Mesendoderm (in vitro differentiated cells): ENCODE measurements around the gene TSBP1. TPM values are rescaled to one million over a fixed set of nuclear protein-coding genes. Genes with fewer than 3 reads are reported as not detected.

Source experiments
- DNase-seq: peaks from one replicate; pipeline ENCODE4 v3.0.0; 2013
- H2AK5ac ChIP-seq: 2 replicates; pipeline ENCODE4 v1.6.1; 2013; ENCODE audit warnings: low read length, inconsistent platforms
- H2BK120ac ChIP-seq: 2 replicates; pipeline ENCODE4 v1.6.1; 2013; ENCODE audit warnings: low read depth, mild to moderate bottlenecking, low read length, moderate library complexity, mixed read lengths
- H2BK15ac ChIP-seq: replicated peaks from 2 replicates; pipeline ENCODE4 v1.6.1; 2013; ENCODE audit warnings: low read depth, mild to moderate bottlenecking, moderate library complexity
- H2BK5ac ChIP-seq: 2 replicates; pipeline ENCODE4 v1.6.1; 2013; ENCODE audit warnings: low read length, inconsistent platforms
- H3K18ac ChIP-seq: 2 replicates; pipeline ENCODE4 v1.6.1; 2013; ENCODE audit warnings: mild to moderate bottlenecking, low read length, mixed read lengths
- H3K23ac ChIP-seq: one replicate; pipeline ENCODE4 v1.6.1; 2013; ENCODE audit warnings: low read length
- H3K27ac ChIP-seq: 2 replicates; pipeline ENCODE4 v1.5.1; 2013; ENCODE audit warnings: low read depth, mild to moderate bottlenecking, inconsistent platforms, low read length, moderate library complexity
- H3K27me3 ChIP-seq: 2 replicates; pipeline ENCODE4 v1.6.1; 2013; ENCODE audit warnings: low read length, control low read depth, mild to moderate bottlenecking, inconsistent platforms; ENCODE audit not compliant: insufficient read depth, poor library complexity
- H3K36me3 ChIP-seq: 2 replicates; pipeline ENCODE4 v1.6.1; 2013; ENCODE audit warnings: low read length, inconsistent platforms; ENCODE audit not compliant: control insufficient read depth, insufficient read depth
- H3K4ac ChIP-seq: one replicate; pipeline ENCODE4 v1.6.1; 2013; ENCODE audit warnings: low read depth, mild to moderate bottlenecking, low read length, moderate library complexity
- H3K4me1 ChIP-seq: 2 replicates; pipeline ENCODE4 v1.6.1; 2013; ENCODE audit warnings: low read depth, low read length, inconsistent platforms; ENCODE audit not compliant: control insufficient read depth
- H3K4me2 ChIP-seq: 2 replicates; pipeline ENCODE4 v1.6.1; 2013; ENCODE audit warnings: low read length
- H3K4me3 ChIP-seq: 2 replicates; pipeline ENCODE4 v1.5.1; 2013; ENCODE audit warnings: mild to moderate bottlenecking, low read length
- H3K56ac ChIP-seq: one replicate; pipeline ENCODE4 v1.6.1; 2013; ENCODE audit warnings: low read length
- H3K79me1 ChIP-seq: 2 replicates; pipeline ENCODE4 v1.6.1; 2013; ENCODE audit warnings: low read length, inconsistent platforms
- H3K79me2 ChIP-seq: 2 replicates; pipeline ENCODE4 v1.6.1; 2013; ENCODE audit warnings: mild to moderate bottlenecking, low read length; ENCODE audit not compliant: control insufficient read depth, insufficient read depth
- H3K9ac ChIP-seq: 2 replicates; pipeline ENCODE4 v1.6.1; 2013; ENCODE audit warnings: low read length, inconsistent platforms
- H4K5ac ChIP-seq: one replicate; pipeline ENCODE4 v1.6.1; 2013; ENCODE audit warnings: low read length
- H4K8ac ChIP-seq: one replicate; pipeline ENCODE4 v1.6.1; 2013; ENCODE audit warnings: low read depth, mild to moderate bottlenecking, control low read depth, low read length, moderate library complexity
- WGBS: extraction: QIAGEN DNeasy Blood & Tissue Kit; methylation state at CpG from one replicate; pipeline ENCODE4 v1.1.7; 2013; ENCODE audit warnings: low lambda C conversion rate, missing lambda C conversion rate; ENCODE audit not compliant: insufficient coverage; ENCODE audit errors: extremely low coverage; 5-methylcytosine and 5-hydroxymethylcytosine counted together
- polyA plus RNA-seq, 2 experiments: library from polyadenylated mRNA; stranded (reverse); fragments of 200-250 nt; gene quantifications; one replicate each; pipeline ENCODE4 v1.2.3, GENCODE V29; 2013

Gene TSBP1, protein sequence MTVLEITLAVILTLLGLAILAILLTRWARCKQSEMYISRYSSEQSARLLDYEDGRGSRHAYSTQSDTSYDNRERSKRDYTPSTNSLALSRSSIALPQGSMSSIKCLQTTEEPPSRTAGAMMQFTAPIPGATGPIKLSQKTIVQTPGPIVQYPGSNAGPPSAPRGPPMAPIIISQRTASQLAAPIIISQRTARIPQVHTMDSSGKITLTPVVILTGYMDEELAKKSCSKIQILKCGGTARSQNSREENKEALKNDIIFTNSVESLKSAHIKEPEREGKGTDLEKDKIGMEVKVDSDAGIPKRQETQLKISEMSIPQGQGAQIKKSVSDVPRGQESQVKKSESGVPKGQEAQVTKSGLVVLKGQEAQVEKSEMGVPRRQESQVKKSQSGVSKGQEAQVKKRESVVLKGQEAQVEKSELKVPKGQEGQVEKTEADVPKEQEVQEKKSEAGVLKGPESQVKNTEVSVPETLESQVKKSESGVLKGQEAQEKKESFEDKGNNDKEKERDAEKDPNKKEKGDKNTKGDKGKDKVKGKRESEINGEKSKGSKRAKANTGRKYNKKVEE
- polyA plus RNA-seq (2013, experiment 1 of 2), result not detected
- not detected for polyA plus RNA-seq (2013, experiment 2 of 2)

DNA sequence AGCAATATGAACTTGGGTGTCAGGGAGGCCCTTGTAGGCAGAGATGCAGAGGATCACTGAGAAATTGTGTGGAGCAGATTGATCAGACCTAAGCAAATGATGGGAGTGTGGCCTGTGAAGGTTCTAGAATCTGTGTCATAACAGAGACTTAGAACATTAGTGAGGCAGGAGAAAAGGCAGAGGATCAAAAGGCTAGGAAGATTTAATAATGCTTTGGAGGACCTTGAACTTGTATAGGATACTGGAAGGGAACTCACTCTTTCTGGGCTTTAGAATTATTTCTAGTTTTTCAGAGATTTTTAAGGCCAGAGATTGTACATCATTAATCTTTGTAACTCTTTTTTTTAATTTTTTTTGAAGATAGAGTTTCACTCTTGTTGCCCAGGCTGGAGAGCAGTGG, at the start of gene TSBP1:
Gene TSBP1 (minus strand): TSS at position 101 of the 400 bp plus-strand sequence. CDS start 197 bp downstream, outside the sequence.
- no peak for DNase-seq
- H2BK120ac ChIP-seq, result no peak within 1 kb of the TSS

DNA sequence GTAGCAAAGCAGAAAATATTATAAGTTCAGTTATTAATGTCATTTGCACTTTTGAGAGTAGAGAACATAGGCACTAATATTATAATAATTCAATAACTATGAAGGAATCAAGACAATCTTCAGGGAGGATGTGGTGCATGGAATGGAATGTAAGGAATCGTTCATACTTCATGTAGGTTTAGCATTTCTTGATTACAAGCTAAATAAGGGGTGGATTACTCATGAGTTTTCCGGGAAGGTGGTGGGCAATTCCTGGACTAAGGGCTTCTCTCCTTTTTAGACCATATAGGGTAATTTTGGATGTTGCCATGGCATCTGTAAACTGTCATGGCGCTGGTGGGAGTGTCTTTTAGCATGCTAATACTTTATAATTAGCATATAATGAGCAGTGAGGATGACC, 44.3 kb upstream of the TSBP1 start:
- Histone ChIP-seq H2BK120ac (no peak overlapping the region), H2AK5ac (no peak overlapping the region), H3K18ac (no peak overlapping the region), H2BK5ac (no peak overlapping the region), H3K4ac (no peak overlapping the region), H4K5ac (no peak overlapping the region), H3K56ac (no peak overlapping the region), H3K36me3 (no peaks in the 10 kb centered on the region), H3K27me3 (no peaks in the 10 kb centered on the region), H3K4me1 (no peaks in the 10 kb centered on the region), H3K4me3 (no peak overlapping the region), H3K4me2 (no peak overlapping the region), H3K27ac (no peak overlapping the region), H3K9ac (no peak overlapping the region), H2BK15ac (no peak overlapping the region), H3K23ac (no peak overlapping the region), H3K79me1 (no peaks in the 10 kb centered on the region), H4K8ac (no peak overlapping the region), H3K79me2 (no peaks in the 10 kb centered on the region)
- no CpG with 5 or more reads among the region's 3 CpGs for WGBS
- no peak for DNase-seq

More for the DNA sequence above, at the start of gene TSBP1:
- Histone ChIP-seq H3K9ac (no peak within 1 kb of the TSS), H3K27ac (no peak within 1 kb of the TSS), H4K8ac (no peak within 1 kb of the TSS), H3K36me3 (no peaks in the 10 kb centered on the region), H3K27me3 (no peaks in the 10 kb centered on the region), H3K4me3 (no peak within 1 kb of the TSS), H3K23ac (no peak within 1 kb of the TSS), H3K4me2 (no peak within 1 kb of the TSS), H3K56ac (no peak within 1 kb of the TSS), H2BK15ac (no peak within 1 kb of the TSS), H2BK5ac (no peak within 1 kb of the TSS), H3K79me2 (no peaks in the 10 kb centered on the region), H3K4me1 (no peaks in the 10 kb centered on the region), H3K18ac (no peak within 1 kb of the TSS), H3K4ac (no peak within 1 kb of the TSS), H4K5ac (no peak within 1 kb of the TSS), H2AK5ac (no peak within 1 kb of the TSS), H3K79me1 (no peaks in the 10 kb centered on the region)

DNA sequence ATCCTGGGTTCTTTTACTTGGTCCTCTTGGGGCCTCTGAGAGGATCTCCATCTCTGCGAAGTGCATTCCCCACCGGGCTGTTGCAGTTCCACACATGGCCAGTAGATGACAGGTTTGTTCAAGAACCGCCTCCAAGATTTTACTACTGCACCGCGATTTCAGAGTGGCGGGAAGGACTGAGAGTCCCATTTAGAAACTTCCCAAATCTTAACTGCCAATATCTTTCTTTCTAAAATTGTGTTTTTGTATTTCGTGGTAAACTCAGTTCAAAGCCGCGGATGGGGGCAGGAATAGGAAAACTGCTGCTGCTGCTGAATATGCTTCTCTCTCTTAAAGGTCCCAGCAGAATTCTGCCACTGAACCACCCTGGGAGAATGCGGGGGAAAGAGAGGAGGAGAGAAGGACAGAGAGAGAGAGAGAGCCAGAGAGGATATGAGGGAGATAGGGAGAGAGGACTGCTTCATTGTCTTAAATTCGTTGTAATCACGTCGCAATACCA, 43.9 kb upstream of the TSBP1 start:
- no peak overlapping the region for H2BK15ac ChIP-seq
- H3K23ac ChIP-seq, result no peak overlapping the region
- no peaks in the 10 kb centered on the region for H3K36me3 ChIP-seq
- H3K27ac ChIP-seq, result no peak overlapping the region
- DNase-seq, result peak; percentile 85
- peak overlapping the region; percentile 36 for H3K9ac ChIP-seq
- no peaks in the 10 kb centered on the region for H3K4me1 ChIP-seq
- no peak overlapping the region for H3K4me3 ChIP-seq
- H4K5ac ChIP-seq, result no peak overlapping the region
- H3K4ac ChIP-seq, result no peak overlapping the region
- no peak overlapping the region for H2BK120ac ChIP-seq
- no peaks in the 10 kb centered on the region for H3K79me2 ChIP-seq
- H3K18ac ChIP-seq, result no peak overlapping the region
- H2BK5ac ChIP-seq, result no peak overlapping the region
- peak overlapping the region; percentile 51 for H3K56ac ChIP-seq
- no CpG with 5 or more reads among the region's 13 CpGs for whole genome bisulfite sequencing
- no peak overlapping the region for H4K8ac ChIP-seq
- H3K79me1 ChIP-seq, result no peaks in the 10 kb centered on the region
- no peaks in the 10 kb centered on the region for H3K27me3 ChIP-seq
- H3K4me2 ChIP-seq, result peak overlapping the region; percentile 46
- H2AK5ac ChIP-seq, result no peak overlapping the region

DNA sequence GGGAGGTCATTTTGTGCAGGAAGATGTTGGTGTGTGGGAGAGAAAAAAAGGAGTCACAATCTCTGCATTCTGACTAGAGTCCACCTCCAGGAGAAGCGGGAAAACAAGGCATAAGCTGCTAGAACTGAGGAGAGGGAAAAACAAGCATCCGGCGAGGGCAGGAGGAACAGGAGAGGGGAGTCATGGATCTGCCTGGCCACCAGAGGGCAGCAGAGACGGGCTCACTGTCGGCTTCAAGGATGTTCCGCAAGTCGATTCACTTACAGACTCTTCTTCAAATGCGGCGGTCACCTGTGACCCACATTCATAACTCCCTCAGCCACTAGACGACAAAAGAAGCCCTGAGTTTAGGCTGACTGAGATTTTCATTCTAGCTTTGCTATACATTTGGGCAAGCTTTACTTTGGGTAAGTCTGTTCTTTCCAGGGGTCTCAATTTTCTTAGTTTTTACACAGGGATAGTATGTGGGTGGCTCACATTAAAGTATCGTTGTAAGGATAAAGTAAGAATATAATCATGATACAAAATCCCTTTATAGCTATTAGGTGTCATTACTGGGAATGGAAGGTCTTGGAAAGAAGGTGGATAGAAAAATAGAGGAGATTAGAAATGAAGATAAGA, 41.8 kb upstream of the TSBP1 start:
- no peaks in the 10 kb centered on the region for H3K4me1 ChIP-seq
- no CpG with 5 or more reads among the region's 11 CpGs for WGBS
- no peaks in the 10 kb centered on the region for H3K36me3 ChIP-seq
- no peak overlapping the region for H3K4ac ChIP-seq
- no peaks in the 10 kb centered on the region for H3K79me2 ChIP-seq
- H3K4me3 ChIP-seq, result no peak overlapping the region
- H3K9ac ChIP-seq, result no peak overlapping the region
- H4K5ac ChIP-seq, result no peak overlapping the region
- H3K4me2 ChIP-seq, result no peak overlapping the region
- no peak overlapping the region for H2BK120ac ChIP-seq
- H3K27me3 ChIP-seq, result no peaks in the 10 kb centered on the region
- no peak overlapping the region for H2AK5ac ChIP-seq
- no peak overlapping the region for H4K8ac ChIP-seq
- H3K79me1 ChIP-seq, result no peaks in the 10 kb centered on the region
- no peak overlapping the region for H3K18ac ChIP-seq
- H3K23ac ChIP-seq, result no peak overlapping the region
- no peak overlapping the region for H3K56ac ChIP-seq
- no peak overlapping the region for H2BK15ac ChIP-seq
- H2BK5ac ChIP-seq, result no peak overlapping the region
- peak; percentile 81 for DNase-seq
- no peak overlapping the region for H3K27ac ChIP-seq

DNA sequence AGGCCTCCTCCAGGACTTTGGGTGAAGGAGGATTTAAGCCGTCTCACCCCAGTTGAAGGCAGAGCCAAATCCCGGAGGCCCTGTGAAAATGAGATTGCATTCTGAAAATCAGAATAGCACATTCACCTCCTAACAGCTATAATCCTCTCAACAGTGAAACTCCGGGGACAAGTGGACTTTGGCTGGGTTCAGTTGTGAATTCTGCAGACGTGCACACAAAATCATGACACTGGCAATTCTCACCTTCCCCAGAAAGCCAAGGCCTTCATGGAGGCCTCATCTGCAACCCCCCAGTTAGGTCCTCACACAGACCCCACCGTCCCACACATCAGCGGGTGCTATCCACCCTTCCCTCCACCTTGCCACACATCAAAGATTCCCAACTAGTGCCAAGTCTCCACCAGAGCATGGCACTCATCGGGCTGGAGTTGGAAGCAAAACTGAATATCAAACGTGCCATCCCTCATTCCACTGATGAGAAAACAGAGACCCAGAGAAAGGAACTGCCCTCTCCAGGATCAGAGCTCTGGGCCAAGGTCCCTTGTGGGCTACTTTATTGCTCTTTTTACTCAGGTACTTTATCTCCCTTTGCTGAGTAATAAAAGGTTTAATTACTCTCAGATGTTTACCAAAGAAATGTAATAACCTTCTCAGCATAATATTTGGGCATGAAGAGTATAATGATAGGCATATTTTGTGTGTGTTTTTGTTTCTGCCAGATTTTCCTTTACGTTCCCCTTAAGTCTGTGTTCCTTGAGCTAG, 40.0 kb upstream of the TSBP1 start:
- Histone ChIP-seq H3K23ac (no peak overlapping the region), H2BK120ac (no peak overlapping the region), H3K4me2 (no peak overlapping the region), H3K27ac (no peak overlapping the region), H3K18ac (no peak overlapping the region), H3K27me3 (no peaks in the 10 kb centered on the region), H3K79me2 (no peaks in the 10 kb centered on the region), H3K4ac (no peak overlapping the region), H3K36me3 (no peaks in the 10 kb centered on the region), H4K8ac (no peak overlapping the region), H3K56ac (no peak overlapping the region), H2BK5ac (no peak overlapping the region), H3K79me1 (no peaks in the 10 kb centered on the region), H4K5ac (no peak overlapping the region), H3K4me3 (no peak overlapping the region), H3K9ac (no peak overlapping the region), H3K4me1 (no peaks in the 10 kb centered on the region), H2BK15ac (no peak overlapping the region), H2AK5ac (no peak overlapping the region)
- no CpG with 5 or more reads among the region's 9 CpGs for WGBS
- no peak for DNase-seq
